CD4-positive, alpha-beta T cell treated with Interleukin-17A for 1 hour (primary cell): ENCODE data around the gene SDSL.
A peak's percentile ranks its signal among the peaks of the same experiment; 100 is the strongest.

Experiments
- DNase-seq: peaks from one replicate; pipeline ENCODE4 v3.0.0-alpha.2; 2020

The SDSL gene

DNA sequence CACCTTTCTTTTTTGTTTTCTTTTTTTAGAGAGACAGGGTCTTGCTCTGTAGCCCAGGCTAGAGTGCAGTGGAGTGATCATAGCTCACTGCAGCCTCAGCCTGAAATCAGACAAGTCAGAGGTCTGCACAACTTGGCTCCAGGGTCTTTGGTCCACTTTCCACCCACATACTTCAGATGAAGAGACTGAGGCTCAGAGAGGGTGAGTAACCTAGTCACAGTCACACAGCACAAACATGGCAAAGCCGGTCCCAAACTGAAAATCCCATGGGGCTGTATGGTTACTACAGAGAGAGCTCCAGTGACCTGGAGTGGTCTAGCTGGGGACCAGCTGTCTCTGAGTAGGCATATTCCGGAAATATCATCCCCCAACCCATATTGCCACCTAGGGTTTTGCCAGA is 30.3 kb downstream of the SDSL start:
- no peak for DNase-seq

DNA sequence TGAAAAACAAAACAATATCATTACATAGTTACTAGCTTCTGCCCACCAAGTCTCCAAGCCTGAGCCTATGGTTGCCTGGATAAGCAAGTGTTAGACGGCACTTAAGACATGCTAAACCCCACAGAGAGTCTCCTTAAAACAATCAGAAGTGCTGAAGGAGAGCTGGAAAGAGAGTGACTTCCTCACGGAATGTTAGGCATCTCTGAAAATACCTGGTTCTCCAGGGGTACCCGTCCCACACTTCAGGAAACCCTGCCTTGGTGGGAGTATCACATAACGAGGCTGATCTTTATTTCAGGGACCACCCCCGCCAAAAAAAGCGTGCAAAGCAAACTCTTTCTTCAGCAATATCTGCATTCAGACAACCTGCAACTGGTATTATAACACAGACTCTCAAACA is 31.1 kb downstream of the SDSL start:
- DNase-seq = no peak

DNA sequence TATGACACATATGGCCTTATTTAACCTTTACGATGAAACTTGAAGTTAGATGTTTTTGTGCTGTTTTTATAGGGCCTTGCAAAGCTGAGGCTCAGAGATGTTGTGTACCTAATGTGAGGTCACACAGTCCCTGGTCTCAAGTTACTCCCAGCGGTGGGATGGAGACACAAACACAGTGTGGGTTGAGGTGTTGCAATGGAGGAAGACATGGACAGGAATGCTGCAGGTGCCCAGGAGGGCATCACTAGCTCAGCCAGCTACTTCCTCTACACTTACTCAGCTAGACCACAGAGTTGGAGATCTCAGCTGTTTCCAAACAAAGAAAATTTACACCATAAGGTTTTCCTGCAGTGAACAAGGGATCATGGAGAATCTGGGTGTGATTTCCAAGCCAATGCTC is 34.0 kb downstream of the SDSL start:
- DNase-seq = no peak

DNA sequence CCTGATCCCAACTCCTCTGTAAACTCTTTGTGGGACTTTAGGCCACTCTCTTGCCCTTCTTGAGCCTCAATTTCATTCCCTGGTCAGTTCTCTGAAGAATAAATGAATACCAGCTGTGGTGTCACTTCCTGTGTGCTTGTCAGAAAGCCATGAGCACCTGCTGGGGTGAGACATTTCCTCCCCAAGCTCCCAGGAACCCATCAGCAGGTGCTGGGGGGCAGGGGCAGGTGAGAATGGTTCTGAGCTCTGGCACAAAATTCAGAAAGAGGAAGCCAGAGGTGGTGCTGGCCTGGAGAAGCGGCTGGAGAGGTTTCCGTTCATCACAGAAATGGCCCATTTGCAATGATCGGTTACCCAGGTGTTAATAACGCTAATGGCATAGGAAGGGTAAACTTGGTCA is 34.6 kb downstream of the SDSL start:
- no peak for DNase-seq

DNA sequence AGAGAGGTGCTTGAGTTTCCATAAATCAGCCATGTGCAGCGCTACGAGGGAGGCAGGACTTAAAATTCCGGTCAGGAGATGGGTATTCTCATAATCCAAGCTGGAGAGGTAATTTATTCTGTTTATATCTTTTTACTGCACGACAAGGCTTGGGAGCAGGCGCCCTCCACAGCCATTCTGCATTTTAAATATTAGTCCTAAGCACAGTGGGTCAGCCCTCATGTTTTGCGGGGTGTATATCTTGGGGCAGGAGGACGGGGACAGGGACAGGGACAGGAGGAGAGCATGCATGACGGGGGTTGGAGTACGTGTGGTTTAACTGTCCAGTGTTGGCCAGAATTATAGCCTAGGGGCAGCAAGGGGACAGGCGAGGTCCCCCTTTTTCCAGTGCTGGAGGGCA is 35.0 kb downstream of the SDSL start:
- no peak for DNase-seq

DNA sequence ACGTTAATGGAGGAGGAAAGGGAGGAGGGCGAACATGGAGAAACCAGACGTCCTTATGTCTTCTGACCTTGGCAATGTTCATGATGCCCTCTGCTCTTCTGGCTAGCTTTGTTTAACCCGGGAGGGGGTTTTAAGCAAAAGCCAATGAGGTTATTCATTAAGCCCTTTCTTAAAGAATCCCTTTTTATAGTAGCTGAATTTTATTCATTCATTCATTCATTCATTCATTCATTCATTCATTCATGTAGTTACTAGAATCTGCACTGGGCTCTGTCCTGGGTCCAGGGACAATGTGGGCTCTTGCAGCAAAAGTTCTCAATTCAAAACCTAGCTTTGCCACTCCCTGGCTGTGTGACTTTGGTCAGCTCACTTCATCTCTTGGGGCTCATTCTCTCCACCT is 35.5 kb downstream of the SDSL start:
- no peak for DNase-seq

DNA sequence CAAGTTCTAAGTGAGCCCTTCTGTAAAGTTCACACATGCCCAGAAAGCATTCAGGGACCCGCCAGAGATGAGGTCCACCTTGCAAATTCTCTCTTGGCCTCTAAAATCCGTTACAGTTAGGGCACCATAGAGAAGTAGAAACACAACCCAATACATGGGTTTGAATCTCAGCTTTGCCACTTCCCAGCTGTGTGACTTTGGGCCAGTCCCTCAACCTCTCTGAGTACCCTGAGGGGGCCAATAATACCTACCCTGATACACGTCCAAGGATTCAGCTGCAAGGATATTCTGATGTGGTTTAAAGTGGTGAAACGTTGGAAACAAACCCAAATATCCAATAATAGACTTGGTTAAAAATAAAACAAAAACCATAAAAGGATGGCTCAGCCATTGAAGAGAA is 37.8 kb downstream of the SDSL start:
- no peak for DNase-seq

DNA sequence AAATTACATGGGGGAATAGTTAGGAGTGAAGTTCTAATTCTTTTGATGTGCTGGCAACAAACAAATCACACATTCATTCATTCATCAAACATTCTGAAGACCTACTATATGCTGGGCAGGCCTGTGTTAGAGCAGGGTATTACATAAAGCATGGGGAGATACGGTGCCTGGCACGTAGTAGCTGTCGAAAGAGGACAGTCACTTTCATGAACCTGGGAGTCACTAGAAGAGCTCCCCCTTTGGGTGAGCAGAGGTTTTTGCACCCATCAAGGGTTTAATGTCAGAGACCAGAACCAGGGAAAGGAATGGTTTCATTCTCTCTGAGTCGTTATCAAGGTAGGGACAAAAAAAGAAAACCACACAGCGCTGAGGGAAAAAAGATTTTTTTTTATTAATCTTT is 39.5 kb downstream of the SDSL start:
- no peak for DNase-seq

DNA sequence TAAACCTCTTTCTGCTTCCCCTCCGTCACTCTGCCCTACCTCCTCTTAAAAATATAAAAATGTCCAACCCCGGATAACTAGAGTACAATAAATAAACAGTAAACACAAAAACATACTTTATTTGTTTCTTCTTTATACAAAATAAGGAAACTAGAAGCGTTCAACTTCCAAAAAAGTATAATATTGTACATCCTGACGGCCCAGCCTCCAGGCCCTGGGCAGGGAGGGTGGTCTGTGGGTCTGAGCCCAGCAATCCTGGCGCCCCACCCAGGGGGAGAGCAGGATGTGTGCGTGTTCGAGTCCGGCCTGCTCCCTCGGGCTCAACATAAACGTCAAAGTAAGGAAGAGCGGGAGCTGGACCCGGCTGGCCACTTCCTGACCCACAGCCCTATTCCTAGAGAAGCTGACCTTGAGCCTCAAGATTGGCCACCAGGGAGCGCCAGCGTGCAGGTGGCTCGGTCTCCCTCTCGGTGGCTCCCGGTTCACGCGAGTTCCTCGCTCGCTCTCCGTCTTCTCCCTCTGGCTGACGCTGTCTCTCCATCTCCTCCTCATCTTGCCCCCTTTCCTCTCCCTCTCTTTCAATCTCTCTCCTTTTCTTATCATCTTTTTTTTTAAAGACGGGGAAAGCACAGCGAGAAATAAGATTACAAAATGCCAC is 40.1 kb downstream of the SDSL start:
- peak; percentile 61 for DNase-seq

DNA sequence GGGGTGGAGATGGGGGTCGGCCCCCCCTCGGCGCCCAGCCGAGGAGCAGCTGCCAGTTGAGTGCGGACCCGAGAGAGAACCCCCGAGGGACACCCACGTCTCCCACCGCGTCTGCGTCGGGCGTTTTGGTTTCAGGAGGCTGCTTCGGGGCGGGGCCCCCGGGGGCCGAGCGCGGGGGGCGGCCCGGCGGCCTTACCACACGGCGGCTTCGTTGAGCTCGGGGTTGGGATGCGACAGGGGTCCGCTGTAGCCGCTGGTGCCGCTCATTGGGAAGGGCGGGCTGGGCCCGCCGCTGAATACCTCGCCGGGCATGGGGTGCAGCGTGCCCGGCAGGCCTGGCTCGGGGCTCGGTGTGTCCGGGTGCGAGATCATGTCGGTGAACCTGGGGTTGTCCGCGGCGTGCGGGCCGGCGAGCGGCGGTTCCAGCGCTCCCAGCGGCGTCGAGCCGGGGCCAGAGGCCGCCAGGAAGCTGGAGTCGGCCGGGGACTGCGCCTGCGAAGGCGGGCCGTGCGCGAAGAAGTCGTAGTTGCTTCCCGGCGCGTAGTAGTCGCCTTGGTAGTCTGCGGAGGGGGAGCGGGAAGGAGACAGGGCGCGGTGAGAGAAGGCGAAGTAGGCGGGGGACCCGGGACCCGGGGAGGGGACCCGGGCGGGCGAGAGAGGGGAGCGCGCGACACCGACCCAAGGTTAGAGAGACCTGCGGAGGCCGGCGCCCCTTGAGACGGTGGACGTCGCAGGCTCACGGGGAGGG is 41.0 kb downstream of the SDSL start:
- DNase-seq = no peak

DNA sequence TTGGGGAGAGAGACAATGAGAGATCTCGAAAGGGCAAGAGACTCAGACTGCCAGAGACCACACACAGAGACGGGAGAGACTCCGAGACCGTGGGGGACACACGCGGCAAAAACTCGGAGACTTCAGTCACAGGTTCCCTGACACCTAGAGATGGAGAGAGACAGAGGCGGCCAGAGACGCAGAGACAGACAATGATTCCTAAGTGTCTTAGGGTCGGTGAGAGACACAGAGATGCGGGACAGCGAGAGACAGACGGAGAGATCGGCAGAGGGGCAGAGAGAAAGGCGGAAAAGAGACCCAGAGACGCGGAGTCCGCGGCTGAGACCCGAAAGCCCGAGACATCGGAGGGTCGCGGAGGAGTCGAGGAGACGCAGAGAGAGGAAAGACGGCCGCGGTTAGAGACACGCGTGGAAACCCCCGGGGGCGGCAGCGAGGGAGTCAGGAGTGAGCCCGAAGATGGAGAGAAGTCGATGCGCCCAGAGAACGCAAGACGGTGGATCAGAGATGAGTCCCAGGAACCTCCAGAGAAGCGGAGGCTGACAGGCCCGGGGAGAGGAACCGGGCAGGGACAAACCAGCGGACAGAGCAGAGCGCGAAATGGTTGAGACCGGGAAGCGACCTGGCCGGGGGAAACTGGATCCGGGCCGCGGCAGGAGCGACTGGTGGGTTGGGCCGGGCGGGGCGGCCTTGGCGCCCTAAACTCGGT is 41.7 kb downstream of the SDSL start:
- DNase-seq = no peak

DNA sequence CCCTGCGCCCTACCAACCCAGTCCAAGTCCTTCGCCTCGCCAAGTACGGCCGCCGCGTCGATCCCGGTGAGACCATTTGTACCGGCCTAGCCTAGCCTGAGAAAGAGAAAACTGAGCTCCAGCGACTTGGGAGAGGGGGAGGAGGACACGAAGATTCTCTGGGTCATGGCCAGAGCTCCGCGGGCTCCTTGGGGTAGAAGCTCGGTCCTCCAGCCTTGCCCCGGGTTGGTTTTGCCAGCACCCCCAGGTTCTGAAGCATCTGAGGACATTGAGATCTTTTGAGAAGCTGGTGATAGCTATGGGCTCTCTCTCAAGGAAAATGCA is 42.2 kb downstream of the SDSL start:
- DNase-seq = no peak

DNA sequence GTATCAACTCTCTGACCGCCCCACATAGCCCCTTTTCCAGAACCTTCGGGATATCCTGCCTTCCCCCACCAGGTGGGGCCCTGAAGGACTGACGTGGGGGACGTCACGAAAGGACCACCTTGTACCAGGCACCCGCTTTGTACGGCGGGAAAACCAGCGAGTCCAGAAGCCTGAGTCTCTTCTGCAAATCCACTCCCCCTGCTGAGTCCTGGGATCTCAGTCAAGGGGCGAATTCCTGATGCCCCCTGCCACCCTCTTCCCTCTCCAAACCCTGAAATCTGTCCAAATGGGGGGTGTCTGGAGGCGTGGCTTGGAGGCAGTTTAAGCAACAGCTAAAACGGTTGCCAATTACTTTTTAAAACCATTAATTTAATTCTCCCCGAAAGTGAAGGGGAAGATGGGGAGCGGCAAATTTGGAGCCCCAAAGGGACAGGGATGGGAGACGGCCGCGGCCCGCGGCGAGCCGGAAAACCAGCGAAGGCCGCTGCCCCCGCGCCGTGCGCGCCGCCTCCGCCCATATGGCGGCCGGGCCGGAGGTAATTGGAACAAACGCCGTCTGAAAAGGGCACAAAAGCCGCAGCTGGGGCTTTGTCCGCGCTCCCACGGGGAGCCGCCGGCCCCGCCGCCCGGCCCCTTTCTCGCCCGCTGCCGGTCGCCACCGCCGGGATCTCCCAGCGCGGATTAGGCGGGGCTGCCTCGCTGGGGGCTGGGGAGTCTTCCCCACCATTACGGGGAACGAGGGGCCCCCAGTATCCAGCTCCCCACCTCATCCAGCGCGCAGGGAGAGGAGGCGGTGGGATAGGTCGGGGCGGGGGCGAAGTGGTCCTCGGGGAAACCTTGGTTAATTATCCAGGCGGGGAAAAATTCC is 42.9 kb downstream of the SDSL start:
- no peak for DNase-seq

DNA sequence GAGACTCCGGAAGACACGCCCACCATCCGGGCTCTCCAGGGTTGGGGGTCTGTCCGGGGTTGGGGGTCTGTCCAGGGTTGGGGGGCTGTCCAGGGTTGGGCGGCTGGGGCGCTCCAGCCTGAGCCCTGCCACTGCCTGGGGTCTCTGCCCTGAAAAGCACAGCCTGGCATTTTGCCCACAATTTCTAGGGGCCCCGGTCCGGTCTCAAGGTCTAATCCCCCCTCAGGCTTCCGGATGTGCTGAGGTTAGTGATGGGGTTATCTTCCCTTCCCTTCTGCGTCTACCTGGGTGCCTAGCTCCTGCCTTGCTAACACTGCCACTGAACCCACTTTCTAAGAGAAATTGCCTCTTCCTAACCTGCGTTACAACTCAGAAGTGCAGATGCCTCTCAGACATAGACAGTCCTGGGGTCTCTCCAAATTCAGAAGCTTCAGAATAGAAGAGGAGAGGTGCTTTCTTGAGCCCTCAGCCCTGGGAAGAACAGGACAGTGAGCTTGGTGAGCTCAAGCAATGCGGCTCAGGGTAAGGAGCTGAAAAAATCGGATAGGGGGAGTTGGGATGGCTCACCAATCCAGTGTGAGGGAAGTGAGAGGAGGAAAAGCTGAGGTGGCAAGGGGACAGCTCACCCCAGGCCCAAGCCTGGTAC is 43.8 kb downstream of the SDSL start:
- no peak for DNase-seq

DNA sequence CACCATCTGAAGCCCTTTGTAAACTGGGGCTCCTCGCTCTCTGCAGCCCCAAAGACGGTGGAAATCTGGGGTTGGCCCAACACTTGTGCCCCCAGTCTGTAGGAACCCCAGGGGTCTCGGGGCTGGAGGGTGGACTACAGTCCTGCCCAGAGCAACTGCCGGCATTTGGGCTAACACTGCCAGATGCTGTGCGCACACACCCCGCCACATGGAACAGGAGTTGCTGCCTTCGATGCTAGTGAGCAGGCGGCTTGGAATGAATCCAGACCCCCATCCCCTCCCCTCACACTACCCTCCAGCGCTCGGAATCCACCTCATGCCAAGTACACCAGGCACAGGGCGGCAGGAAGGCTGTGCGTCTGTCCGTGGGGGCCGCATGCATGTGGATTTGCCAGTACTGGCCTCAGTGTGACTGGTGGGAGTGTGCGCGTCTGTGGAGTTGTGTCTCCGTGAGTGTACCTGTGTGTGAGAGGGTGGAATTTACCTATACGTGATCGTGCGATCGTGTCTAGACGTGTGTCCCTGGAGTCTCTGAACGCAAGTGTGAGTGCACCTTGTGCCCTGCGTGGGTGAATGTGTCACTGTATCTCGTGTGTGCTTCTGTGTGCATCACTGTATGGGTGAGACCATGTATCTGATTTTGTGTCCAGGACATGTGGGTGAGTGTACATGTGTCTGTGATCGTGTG is 44.4 kb downstream of the SDSL start:
- no peak for DNase-seq

DNA sequence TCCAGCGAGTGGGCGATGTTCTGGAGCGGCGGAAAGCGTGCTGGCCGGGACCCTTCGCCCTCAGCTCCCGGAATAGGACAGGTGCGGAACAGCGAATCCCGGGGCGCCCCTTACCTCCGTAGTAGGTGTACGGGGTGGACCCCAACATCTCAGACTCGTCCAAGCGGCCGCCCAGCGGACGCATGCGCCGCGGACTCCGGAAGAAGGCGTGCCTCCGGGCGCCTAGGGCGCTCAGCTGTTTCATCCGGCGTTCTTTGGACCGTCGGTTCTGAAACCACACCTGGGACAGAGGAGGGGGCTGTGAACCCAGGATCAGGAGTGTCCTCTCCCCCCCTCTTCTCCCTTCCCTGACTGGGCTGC is 44.9 kb downstream of the SDSL start:
- no peak for DNase-seq

DNA sequence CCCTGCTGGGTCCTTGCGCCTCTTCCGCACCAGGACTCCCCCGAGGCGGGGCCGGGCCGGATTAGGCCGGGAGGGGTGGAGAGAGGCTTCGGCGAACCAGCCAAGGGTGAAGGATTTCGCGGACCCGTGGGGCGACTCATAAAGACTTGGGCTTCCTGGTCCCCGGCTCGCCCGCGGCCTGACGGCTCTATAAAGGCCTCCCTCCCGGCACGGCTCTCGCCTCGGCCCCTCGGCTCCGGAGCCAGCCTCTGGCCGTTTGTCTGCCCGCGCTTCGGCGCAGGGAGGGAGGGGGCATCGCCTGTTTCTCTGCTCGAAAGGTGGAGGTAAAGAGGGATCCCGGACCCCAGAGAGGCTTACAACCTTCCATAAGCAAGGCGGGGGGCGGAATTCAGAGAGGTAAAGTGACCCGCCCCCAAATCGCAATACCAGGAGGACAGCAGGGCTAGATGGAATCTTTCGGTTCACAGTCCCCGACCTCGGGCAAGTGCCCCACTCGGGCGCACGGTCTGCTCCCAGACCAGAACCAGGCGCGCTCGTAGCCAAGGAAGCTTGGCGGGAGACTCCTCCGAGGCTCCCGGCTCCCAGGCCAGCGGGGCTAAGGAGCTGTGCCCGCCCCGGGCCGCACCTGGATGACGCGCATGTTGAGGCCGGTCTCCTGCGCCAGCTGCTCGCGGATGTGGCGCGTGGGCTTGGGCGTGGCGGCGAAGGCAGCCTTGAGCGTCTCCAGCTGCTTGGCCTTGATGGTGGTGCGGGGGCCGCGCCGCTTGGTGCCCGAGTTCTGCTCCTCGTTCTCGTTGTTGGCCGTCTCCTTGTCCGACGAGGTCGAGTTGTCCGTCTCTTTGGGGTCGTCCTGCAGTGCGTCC is 45.6 kb downstream of the SDSL start:
- DNase-seq = no peak

DNA sequence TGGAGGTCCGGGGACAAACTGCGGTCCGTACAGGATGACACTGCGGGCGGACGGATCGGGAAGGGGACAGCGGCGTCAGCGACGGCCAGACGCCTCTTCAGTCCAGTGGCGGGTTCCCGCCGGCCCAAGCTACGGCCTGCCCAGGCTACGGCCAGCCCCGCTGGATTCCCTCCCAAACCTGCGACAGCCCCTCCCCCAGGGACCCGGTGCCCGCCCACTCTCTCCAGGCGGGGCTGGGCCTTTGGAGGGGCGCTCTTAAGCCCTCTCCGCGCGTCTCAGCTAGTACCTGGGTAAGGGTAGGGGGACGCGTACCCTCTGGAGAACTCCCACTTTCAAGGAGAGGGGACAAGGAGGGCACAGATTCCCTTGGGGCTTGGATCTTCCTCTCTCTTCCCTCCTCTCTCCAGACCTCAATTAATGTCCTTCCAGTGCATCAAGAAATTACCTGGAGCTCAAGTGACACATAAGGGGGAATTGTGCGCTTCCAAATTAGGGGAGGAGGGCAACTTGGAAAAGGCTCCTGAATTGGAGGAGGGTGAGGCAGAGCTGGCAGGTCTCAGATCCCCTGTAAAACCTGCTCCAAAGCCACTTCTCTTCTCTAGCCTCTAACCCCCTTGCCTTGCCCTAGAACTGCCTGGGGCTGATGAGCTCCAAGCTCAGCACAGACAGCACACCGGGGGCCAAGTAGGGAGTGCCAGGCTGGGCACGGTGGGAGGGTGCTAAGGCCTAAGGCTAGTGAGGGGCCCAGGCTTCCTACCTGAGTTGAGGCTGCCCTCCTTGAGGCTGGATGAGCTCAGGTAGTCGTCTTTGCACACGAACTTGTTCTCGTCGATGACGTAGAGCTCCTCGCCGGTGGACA is 46.4 kb downstream of the SDSL start:
- no peak for DNase-seq

DNA sequence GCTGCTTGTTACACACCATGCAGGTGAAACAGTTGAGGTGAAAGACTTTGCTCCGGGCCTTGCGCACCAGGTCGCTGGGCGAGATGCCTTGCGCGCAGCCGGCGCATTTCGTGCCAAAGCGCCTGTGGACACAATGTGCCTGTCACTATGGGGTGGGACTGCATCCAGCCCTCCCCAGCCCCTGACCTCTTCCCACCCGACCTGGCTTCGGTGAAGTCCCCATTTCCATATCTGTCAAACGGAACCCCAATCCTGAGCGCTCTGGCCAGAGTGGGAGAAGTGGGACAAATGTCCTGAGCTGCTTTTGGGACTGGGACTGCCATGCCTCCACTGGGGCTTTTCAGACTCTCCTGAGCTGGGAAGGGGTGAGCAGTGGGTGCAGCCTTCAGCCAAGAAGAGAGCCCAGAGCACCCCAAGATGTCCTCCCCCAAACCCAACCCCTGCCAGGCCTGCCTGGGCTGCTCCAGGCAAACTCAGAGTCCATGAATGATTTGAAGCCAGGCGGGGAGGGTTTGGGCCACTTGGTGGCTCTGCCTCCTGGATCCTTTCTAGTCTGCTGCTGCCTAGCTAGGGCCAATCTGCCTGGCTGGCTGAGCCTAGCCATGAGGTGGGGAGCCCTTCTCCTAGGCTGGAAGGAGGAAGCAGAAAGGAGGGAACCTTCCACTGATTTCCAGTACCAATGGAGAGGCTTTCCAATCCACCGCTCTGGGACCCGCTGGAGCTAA is 47.2 kb downstream of the SDSL start:
- DNase-seq = no peak
